Measurements from ENCODE around the gene NTM.

DNA sequence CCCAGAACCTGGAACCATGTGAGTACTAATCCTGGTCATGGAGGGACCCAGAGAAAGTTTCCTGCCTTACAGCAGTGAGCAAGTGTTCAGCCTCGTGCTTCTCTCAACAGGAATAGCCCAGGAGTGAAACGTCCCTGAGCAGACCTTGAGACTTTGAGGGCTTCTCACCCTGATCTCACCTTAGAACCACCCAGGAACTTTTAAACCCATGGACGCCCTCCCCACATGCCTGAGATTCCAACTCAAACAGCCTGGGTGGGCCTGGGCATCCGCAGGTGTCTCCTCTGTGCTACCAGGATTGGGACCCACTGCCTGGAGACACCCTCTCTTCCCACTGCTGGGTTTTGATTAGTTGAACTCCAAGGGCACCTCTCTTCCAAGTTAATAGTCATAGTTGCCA lies 297.2 kb downstream of the NTM start:
- TF ChIP-seq, protein P1, sequence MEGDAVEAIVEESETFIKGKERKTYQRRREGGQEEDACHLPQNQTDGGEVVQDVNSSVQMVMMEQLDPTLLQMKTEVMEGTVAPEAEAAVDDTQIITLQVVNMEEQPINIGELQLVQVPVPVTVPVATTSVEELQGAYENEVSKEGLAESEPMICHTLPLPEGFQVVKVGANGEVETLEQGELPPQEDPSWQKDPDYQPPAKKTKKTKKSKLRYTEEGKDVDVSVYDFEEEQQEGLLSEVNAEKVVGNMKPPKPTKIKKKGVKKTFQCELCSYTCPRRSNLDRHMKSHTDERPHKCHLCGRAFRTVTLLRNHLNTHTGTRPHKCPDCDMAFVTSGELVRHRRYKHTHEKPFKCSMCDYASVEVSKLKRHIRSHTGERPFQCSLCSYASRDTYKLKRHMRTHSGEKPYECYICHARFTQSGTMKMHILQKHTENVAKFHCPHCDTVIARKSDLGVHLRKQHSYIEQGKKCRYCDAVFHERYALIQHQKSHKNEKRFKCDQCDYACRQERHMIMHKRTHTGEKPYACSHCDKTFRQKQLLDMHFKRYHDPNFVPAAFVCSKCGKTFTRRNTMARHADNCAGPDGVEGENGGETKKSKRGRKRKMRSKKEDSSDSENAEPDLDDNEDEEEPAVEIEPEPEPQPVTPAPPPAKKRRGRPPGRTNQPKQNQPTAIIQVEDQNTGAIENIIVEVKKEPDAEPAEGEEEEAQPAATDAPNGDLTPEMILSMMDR (IDR thresholded peaks at IDR 0.05; ENCODE audit: poor library complexity), result no peak
- TF ChIP-seq EZH2 (IDR thresholded peaks at IDR 0.05; ENCODE audit: borderline replicate concordance), result no peak

All from hepatocyte (in vitro differentiated cells).